Measurements from ENCODE around the gene C11orf58. TPM values are rescaled to one million over a fixed set of nuclear protein-coding genes. Genes with fewer than 3 reads are reported as not detected.

Gene C11orf58
- total and polyA plus RNA-seq, 2 experiments from 2014 or later = 170 to 185 TPM

DNA sequence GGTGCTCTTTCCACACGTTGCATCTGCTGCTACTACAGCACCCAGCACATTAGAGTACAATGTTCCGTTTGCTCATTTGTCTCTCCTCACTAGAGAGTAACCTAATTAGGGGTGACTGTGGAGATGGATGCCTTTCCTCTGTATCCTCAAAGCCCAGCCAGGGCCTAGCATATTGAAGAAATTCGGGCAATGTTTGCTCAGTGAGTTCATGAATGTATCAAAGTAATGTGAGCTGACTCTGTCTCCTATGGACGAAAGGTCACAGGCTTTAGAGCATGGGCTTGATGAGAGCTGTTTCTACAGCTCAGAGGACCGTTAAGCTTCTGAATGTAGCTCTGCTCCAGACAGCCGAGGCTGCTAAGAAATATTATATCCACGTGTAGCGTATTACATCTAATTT lies 67.5 kb downstream of the C11orf58 start:
- no peak overlapping the region for H2AFZ ChIP-seq
- no peak overlapping the region for H3K4me2 ChIP-seq
- H3K27ac ChIP-seq = no peak overlapping the region
- no peaks in the 10 kb centered on the region for H3K36me3 ChIP-seq (replicated peaks; ENCODE audit: insufficient read depth, low read depth)
- H3K27me3 ChIP-seq = no peaks in the 10 kb centered on the region
- H3K4me3 ChIP-seq = no peak overlapping the region
- H3K4me1 ChIP-seq (ENCODE audit: insufficient read depth) = no peaks in the 10 kb centered on the region
- H3K79me2 ChIP-seq = no peaks in the 10 kb centered on the region
- 90% methylated on average over 8 of the region's 8 CpGs for WGBS (ENCODE audit: low lambda C conversion rate, missing lambda C conversion rate)
- no peaks in the 10 kb centered on the region for H4K20me1 ChIP-seq (ENCODE audit: insufficient read depth, poor library complexity, severe bottlenecking)
- no peak for DNase-seq (ENCODE audit: low spot score)
- H3K9me2 ChIP-seq (replicated peaks; ENCODE audit: insufficient read depth) = no peaks in the 10 kb centered on the region
- TF ChIP-seq EZH2phosphoT487 (IDR thresholded peaks at IDR 0.05; ENCODE audit: low read depth, severe bottlenecking, unreplicated experiment) (no peak), EZH2 (IDR thresholded peaks at IDR 0.05; ENCODE audit: borderline replicate concordance) (no peak)
- TF ChIP-seq, protein P1, sequence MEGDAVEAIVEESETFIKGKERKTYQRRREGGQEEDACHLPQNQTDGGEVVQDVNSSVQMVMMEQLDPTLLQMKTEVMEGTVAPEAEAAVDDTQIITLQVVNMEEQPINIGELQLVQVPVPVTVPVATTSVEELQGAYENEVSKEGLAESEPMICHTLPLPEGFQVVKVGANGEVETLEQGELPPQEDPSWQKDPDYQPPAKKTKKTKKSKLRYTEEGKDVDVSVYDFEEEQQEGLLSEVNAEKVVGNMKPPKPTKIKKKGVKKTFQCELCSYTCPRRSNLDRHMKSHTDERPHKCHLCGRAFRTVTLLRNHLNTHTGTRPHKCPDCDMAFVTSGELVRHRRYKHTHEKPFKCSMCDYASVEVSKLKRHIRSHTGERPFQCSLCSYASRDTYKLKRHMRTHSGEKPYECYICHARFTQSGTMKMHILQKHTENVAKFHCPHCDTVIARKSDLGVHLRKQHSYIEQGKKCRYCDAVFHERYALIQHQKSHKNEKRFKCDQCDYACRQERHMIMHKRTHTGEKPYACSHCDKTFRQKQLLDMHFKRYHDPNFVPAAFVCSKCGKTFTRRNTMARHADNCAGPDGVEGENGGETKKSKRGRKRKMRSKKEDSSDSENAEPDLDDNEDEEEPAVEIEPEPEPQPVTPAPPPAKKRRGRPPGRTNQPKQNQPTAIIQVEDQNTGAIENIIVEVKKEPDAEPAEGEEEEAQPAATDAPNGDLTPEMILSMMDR (IDR thresholded peaks at IDR 0.05; ENCODE audit: poor library complexity) = no peak
- no peaks in the 10 kb centered on the region for H3K9me3 ChIP-seq (ENCODE audit: low read depth)

DNA sequence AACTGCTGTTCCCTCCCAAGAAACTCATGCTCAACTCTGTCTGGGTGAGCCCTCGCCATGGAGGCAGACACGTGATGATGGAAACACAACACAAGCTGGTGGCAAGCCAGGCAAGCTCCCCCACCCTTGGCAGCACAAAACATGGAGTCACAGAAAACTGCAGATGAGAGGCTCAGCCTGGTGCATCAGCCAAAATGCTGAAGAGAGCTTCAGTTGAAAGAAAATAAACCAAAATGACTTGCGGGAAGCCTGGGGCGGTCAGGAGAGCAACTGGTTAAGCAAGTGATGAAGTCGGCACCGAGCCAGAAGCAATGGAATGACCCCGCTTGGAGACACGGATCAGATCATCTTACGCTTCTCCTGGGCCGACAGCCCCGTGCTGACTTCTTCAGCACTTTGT lies 68.3 kb downstream of the C11orf58 start:
- Histone ChIP-seq H3K4me1 (ENCODE audit: insufficient read depth) (no peaks in the 10 kb centered on the region), H3K9me3 (ENCODE audit: low read depth) (no peaks in the 10 kb centered on the region), H3K4me3 (no peak overlapping the region), H3K79me2 (no peaks in the 10 kb centered on the region), H3K27ac (no peak overlapping the region), H3K9me2 (replicated peaks; ENCODE audit: insufficient read depth) (no peaks in the 10 kb centered on the region), H2AFZ (no peak overlapping the region), H3K4me2 (no peak overlapping the region), H4K20me1 (ENCODE audit: insufficient read depth, poor library complexity, severe bottlenecking) (no peaks in the 10 kb centered on the region), H3K27me3 (no peaks in the 10 kb centered on the region), H3K36me3 (replicated peaks; ENCODE audit: insufficient read depth, low read depth) (no peaks in the 10 kb centered on the region)
- TF ChIP-seq, protein P1 (IDR thresholded peaks at IDR 0.05; ENCODE audit: poor library complexity) = no peak
- TF ChIP-seq EZH2phosphoT487 (IDR thresholded peaks at IDR 0.05; ENCODE audit: low read depth, severe bottlenecking, unreplicated experiment) (no peak), EZH2 (IDR thresholded peaks at IDR 0.05; ENCODE audit: borderline replicate concordance) (no peak)
- 70% methylated on average over 11 of the region's 11 CpGs for WGBS (ENCODE audit: low lambda C conversion rate, missing lambda C conversion rate)
- DNase-seq (ENCODE audit: low spot score) = no peak

DNA sequence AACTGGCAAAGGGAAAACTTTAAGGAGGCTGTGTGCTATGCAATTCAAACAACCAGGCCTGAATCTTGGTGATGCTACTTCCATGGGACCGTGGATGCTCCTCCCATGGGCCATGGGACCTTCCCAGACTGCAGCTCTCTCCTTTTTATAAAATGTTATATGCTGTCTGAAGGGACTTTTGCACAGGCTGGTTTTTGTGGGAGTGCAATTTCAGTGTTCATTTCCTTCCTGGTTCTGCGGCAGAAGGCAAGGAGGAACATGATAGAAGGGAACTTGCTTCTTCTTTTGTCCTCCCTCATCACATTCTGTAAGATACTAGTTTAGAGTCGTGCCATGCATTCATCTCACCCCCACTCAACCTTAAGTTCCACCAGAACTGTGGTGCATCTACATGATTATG lies 68.9 kb downstream of the C11orf58 start:
- Histone ChIP-seq H3K27me3 (no peaks in the 10 kb centered on the region), H2AFZ (no peak overlapping the region), H3K79me2 (no peaks in the 10 kb centered on the region), H3K9me3 (ENCODE audit: low read depth) (no peaks in the 10 kb centered on the region), H3K36me3 (replicated peaks; ENCODE audit: insufficient read depth, low read depth) (no peaks in the 10 kb centered on the region), H3K4me1 (ENCODE audit: insufficient read depth) (no peaks in the 10 kb centered on the region), H3K4me3 (no peak overlapping the region), H3K27ac (no peak overlapping the region), H3K9me2 (replicated peaks; ENCODE audit: insufficient read depth) (no peaks in the 10 kb centered on the region), H3K4me2 (no peak overlapping the region), H4K20me1 (ENCODE audit: insufficient read depth, poor library complexity, severe bottlenecking) (no peaks in the 10 kb centered on the region)
- no peak for DNase-seq (ENCODE audit: low spot score)
- TF ChIP-seq EZH2 (IDR thresholded peaks at IDR 0.05; ENCODE audit: borderline replicate concordance) (no peak), EZH2phosphoT487 (IDR thresholded peaks at IDR 0.05; ENCODE audit: low read depth, severe bottlenecking, unreplicated experiment) (no peak)
- TF ChIP-seq, protein P1 (IDR thresholded peaks at IDR 0.05; ENCODE audit: poor library complexity) = no peak
- WGBS (ENCODE audit: low lambda C conversion rate, missing lambda C conversion rate) = 90% methylated on average over 3 of the region's 3 CpGs

Data from hepatocyte (in vitro differentiated cells).